HUDEP-2 (cell line): ENCODE results near the gene HOXD10.

Experiments used
- DNase-seq, 76 experiments: peaks; one replicate each; lab custom pipeline; 2025; ENCODE audit not compliant: unreplicated experiment in 76 of 76; lab: John Stamatoyannopoulos, UW

Gene HOXD10

GRCh38 chr2:176160986-176161824 lies 44.6 kb downstream of the HOXD10 start:
- DNase-seq: no peak

DNA sequence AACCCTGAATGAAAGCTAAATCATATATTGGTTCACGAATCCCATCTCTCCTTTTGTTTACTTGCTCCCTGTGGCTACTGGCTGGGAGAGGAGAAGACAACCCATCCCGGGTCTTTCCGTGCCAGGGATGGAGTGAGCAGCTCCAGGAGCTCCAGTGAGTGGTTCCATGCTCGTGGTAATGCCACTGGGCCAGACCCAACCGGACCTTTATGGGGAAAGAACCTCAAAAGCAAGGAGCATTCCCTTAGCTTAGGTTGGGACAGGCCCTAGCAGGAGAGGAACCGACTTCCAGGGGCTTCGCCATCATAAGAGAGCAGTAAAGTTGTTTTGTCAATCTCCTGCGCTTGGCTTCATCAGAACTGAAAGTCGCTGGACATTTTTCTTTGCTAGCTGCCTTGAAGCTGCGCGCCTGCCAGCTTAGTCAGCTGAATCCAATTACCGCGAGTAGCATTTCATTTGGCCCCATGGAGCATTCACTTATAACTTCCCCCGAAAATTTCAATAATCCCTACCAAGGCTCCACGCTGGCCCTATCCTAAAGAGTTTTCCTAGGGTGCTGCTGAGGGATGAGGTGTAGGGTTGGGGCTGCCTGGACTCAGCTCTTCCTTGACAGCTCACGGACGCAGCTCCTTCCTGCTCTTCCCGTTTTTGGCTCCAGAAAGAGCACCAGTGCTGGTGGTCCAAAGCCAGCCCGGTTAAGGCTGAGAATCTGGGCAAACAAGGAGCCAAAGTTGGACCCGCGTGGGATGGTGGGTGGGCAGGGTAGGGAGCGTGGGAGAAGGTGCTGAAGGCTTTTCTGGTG lies 45.4 kb downstream of the HOXD10 start:
- DNase-seq: no peak

- DNase-seq: no peak
Measured at GRCh38 chr2:176162911-176163671, 46.5 kb downstream of the HOXD10 start.

DNA sequence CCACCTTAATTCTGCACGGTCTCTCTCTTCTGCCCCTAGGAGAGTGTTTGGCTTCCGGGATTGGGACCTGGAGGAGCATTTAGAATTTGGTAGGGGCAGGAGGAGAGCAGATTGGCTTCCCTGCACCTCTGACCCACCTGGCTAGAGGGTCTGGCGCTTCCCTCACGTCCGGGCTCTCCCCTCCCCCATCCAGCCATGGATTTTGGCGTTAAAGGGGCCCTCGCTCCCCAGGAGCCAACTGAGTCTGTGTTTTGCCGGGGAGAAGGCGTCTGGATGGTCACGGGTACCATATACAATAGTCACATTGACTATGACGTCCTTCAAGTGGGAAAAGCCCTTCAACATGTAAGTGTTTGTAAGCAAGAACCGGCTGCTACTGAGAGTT lies 47.1 kb downstream of the HOXD10 start:
- no peak for DNase-seq

DNA sequence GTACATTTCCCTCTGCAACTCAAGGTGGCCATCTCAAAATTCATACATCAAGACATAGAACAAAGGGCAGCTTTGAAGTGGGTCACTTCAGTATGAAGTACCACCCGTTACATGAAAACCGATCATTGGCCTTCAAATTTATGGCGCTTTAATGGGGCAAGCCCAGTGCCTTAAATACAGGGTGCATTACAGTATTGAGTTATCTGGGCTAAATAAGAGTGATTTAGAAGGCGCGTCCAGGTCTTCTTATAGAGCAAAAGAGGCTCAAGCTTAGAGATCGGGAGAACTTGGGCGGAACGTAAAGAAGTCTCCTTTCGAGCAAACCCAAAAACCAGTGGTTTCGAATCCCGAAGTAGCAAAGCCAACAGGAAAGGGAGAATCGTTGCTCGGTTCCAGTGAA lies 47.6 kb downstream of the HOXD10 start:
- DNase-seq: no peak

DNA sequence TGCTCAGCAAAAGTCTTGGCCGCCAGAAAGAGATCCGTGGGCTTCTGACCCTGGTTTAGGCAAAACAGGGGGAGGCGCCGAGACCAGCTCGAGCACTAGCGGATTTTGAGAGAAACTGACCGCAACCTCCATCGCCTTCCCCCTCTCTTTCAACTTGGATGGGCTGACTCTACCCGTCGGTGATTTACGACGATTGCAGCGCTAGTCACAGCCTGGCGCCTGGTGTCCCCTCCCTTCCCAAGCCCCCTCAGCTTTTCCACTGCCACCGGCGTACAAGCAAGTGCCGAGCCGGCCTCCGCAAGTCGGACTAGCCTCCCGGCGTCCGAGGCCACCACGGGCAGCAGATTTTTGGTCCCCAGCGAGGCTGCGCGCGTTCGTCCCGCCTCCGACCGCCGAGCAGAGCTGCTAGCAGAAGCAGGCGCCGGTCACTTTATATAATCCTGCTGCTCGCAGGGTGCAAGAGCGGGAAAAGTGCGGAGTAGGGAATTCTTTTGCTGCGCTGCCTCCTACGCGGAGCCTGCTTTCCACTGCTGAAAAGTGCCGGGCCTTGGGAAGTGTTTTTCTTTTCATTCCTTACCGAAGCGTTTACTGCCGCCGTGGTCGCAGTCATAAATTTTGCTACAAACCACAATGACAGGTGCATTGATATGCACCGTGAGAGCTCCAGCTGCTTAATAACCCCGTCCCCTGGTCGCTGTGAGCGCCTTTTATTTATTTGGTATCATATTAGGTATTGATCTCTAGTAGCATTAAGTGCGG lies 48.2 kb downstream of the HOXD10 start:
- no peak for DNase-seq

DNA sequence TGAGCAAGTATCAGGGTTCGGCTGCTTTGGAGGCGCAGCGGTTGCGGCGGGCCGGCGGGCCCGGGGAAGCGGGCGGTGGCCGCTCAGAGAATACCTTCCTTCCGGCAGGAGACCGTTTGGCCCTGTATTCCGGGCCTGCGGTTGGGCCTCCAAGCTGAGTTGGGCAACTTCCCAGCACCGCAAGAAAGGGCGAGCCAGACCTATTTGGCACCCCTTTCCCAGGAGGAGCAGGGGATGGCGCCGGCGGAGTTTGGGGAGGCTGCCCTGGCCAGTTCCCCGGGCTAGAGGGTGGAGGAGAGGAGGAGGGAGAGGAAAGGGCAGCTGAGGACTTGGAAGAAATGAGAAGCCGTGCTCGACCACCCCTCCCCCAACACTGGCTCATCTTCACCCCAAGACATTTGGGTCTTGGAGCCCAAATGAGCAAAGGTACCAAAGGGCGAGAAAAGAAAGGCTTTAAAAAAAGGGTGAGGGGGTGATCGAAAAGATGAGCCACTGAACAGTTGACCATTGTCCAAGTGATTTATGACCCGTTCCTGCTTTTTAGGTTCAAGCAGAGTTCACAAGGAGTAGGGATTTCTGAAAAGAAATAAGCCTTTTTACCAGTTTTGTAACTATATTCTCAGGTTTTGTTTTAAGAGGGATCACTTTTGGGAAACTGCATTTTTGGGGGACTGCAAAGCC lies 48.9 kb downstream of the HOXD10 start:
- DNase-seq: no peak

DNA sequence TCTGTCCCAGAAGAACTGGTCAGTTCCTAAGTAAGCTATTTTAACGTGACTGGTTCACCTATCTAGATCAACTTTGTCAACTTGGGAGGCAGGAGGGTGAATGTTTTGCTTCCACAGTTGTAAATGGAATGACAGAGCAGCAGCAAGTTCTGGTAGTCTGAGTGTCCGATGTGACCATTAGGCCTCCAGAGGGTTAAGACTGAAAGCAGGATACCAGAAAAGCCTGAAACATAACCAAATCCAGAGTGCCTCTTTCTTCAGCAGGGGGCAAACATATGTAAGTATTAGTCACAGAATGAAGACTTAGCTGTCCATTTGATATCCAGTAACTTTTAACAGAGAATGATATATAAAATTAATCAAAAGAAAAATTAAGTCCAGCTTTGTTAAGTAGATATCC lies 49.7 kb downstream of the HOXD10 start:
- DNase-seq: no peak

- no peak for DNase-seq
Measured at GRCh38 chr2:176167398-176167797, 50.8 kb downstream of the HOXD10 start.

- DNase-seq: no peak
Measured at GRCh38 chr2:176169181-176169580, 52.6 kb downstream of the HOXD10 start.
